SK-N-MC (cell line): ENCODE data around the gene NUAK1.

ENCODE experiments used
- EZH2 ChIP-seq: fragments of 200-600 bp; sonication (generic); IDR thresholded peaks from one replicate; pipeline ENCODE4 v1.6.1; 2017; ENCODE audit warnings: antibody characterized with exemption
- POLR2AphosphoS5 ChIP-seq: IDR thresholded peaks from 2 replicates; pipeline ENCODE4 v1.6.1; 2012; ENCODE audit warnings: mild to moderate bottlenecking, low read depth, low read length, borderline replicate concordance

DNA sequence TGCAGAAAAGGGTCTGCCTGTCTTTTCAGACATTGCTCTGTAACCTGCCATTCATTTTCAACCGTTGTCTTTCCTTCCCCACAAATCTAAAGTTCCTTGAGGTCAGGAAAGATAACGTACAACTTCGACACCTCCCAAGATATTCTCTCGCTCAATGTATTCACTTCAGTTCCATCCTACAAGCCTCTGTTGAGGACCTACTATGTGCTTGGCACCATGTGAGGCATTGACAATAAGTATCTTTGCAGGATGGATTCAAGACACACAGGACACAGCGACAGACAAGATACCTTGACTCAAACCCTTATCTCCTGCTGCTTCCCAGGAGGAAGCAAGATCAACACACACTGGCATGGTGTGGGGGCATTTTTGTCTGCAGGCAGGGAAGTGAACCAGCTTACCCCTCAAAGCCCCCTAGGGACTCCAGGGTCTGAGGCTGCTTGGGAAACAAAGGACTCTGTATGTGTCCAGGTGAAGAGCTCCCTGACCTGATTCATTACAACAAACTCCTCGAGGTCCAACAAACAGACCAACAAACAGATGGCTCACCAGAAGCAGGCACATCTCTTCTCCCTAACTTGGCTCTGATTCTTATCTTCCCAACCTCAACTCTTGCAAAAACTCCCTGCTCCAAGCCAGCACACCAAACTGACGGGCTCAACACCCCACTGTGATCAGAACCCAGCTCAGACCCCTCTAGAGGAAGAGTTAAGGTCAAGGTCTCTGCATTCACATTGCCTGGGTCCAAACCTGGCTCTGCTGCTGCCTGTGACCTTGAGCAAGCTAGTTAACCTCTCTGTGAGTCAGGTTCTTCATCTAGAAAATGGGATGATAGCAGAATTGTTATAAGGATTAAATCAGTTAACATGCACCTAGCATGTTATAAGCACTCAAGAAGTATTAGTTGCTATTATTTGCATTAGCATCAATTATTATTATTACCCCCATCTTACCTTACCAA, 6.3 kb downstream of the NUAK1 start:
- TF ChIP-seq POLR2AphosphoS5 (no peak), EZH2 (no peak)
